Measurements from ENCODE around the gene NPC1.

NPC1 gene

DNA sequence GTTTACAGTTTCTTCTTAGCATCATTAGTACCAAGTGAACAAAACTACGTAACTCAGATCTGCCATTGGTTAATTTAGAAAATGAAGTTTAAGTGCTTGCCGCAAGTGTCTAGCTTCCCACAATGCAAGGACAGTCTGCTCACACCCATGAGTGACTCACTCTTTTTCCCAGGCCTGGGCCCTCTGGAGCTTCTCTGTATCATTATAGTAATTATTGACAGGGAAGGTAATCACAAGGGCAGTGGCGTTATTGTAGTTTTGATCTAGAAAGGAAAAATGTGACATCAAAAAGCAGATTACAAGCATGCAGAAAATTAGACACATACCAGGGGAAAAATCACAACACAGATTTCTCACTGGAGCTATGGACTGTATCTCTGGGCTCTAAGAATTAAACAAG lies 38.5 kb downstream of the NPC1 start:
- Histone ChIP-seq H3K27ac (ENCODE audit: low read depth, low read length) (no peak overlapping the region; the same call in 1 of the 2 replicates), H3K4me1 (ENCODE audit: control insufficient read depth, insufficient read depth, low read length, unreplicated experiment) (no peaks in the 10 kb centered on the region), H3K27me3 (ENCODE audit: insufficient read depth, low read length) (no peaks in the 10 kb centered on the region), H3K79me2 (ENCODE audit: control insufficient read depth, insufficient read depth, low read length, unreplicated experiment) (no peaks in the 10 kb centered on the region), H2AFZ (ENCODE audit: low read length, unreplicated experiment) (no peak overlapping the region), H3K36me3 (ENCODE audit: insufficient read depth, low read length) (peaks cover 19% of the 10 kb centered on the region), H3K4me3 (ENCODE audit: low read depth, low read length) (no peak overlapping the region)

DNA sequence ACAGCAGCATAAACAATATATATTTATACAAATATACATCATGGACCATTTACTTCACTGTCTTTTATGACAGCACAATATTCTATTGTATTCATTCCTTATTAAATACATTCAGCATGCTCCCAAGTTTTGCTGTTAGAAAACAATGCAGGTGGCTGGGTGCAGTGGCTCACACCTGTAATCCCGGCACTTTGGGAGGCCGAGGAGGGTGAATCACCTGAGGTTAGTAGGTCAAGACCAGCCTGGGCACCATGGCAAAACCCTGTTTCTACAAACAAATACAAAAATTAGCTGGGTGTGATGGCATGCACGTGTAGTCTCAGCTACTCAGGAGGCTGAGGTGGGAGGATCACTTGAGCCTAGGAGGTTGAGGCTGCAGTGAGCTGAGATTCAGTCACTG lies 39.0 kb downstream of the NPC1 start:
- Histone ChIP-seq H3K27me3 (ENCODE audit: insufficient read depth, low read length) (no peaks in the 10 kb centered on the region), H3K4me1 (ENCODE audit: control insufficient read depth, insufficient read depth, low read length, unreplicated experiment) (no peaks in the 10 kb centered on the region), H2AFZ (ENCODE audit: low read length, unreplicated experiment) (no peak overlapping the region), H3K79me2 (ENCODE audit: control insufficient read depth, insufficient read depth, low read length, unreplicated experiment) (no peaks in the 10 kb centered on the region), H3K4me3 (ENCODE audit: low read depth, low read length) (no peak overlapping the region), H3K27ac (ENCODE audit: low read depth, low read length) (no peak overlapping the region), H3K36me3 (ENCODE audit: insufficient read depth, low read length) (peaks cover 21% of the 10 kb centered on the region)

DNA sequence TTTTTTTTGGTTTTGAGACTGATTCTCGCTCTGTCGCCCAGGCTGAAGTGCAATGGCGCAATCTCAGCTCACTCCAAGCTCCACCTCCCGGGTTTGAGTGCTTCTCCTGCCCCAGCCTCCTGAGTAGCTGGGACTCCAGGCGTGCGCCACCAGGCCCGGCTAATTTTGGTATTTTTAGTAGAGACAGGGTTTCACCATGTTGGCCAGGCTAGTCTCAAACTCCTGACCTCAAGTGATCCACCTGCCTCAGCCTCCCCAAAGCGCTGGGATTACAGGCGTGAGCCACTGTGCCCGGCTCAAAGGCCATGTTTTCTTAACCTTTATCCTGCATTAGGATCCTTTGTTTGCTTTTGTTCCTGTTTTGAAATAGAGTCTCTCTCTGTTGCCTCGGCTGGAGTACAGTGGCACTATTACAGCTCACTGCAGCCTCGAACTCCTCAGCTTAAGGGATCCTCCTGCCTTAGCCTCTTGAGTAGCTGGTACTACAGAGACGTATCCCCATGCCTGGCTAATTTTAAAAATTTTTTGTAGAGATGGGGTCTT lies 41.0 kb downstream of the NPC1 start:
- H3K36me3 ChIP-seq (ENCODE audit: insufficient read depth, low read length) = peaks cover 39% of the 10 kb centered on the region
- no peaks in the 10 kb centered on the region for H3K27me3 ChIP-seq (ENCODE audit: insufficient read depth, low read length)

DNA sequence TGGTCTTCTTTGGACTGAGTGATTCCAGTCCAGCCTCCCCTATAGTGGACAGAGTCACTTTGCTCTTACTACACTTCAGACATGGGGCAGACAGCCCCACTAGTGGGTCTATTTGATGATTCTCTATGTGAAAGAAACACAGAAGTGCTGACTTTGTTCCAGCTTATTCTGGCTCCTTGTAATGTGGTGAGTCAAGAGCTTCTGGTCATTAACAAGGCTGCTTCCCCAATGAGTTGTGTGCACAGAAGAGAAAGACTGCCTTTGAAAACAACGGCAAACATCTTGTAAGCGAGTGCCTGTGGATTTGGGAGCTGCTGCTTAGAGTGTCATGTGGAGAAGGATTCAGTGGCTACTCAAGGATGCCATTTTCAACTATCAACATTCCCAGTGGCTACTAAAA lies 43.8 kb downstream of the NPC1 start:
- no peak overlapping the region for H2AFZ ChIP-seq (ENCODE audit: low read length, unreplicated experiment)
- H3K36me3 ChIP-seq (ENCODE audit: insufficient read depth, low read length) = peaks cover 50% of the 10 kb centered on the region
- H3K27me3 ChIP-seq (ENCODE audit: insufficient read depth, low read length) = no peaks in the 10 kb centered on the region
- H3K4me3 ChIP-seq (ENCODE audit: low read depth, low read length) = no peak overlapping the region
- no peak overlapping the region for H3K27ac ChIP-seq (ENCODE audit: low read depth, low read length)
- H3K79me2 ChIP-seq (ENCODE audit: control insufficient read depth, insufficient read depth, low read length, unreplicated experiment) = no peaks in the 10 kb centered on the region
- H3K4me1 ChIP-seq (ENCODE audit: control insufficient read depth, insufficient read depth, low read length, unreplicated experiment) = no peaks in the 10 kb centered on the region

More for the DNA sequence above, 41.0 kb downstream of the NPC1 start:
- H2AFZ ChIP-seq (ENCODE audit: low read length, unreplicated experiment) = no peak overlapping the region
- no peak overlapping the region for H3K4me3 ChIP-seq (ENCODE audit: low read depth, low read length)
- H3K79me2 ChIP-seq (ENCODE audit: control insufficient read depth, insufficient read depth, low read length, unreplicated experiment) = no peaks in the 10 kb centered on the region
- H3K4me1 ChIP-seq (ENCODE audit: control insufficient read depth, insufficient read depth, low read length, unreplicated experiment) = no peaks in the 10 kb centered on the region
- H3K27ac ChIP-seq (ENCODE audit: low read depth, low read length) = no peak overlapping the region

DNA sequence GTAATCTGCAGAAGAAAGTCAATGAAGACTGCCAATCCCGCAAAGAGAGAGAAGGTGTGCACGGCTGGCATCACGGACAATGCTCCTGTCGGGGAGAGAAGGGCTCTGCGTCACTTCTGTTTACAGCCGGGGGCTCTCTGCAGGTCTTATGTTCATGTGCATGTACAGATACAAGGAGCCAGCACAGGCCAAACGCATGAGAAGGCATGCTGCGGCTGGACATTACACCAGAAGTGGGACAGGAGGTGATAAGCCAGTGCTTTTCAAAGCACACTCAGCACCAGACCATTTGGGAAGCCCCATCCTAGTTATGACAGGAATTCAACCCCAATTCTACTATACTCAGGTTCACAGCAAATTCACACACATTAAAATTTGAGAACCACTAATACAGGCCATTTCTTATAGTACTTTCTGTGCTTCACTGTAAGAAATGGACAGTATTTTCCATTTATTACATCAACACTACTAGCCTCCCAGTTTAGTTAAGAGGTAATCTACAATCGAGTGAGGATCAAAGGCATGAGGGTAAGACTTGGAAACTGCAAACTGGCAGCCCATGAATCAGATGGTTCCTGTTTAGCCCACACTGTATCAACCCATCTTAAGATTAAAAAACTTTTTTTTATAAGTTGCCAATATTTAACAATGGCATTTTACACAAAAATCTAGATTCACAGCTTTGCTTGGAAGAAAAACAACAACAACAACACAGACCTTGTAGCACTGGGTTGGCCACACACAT lies 44.8 kb downstream of the NPC1 start:
- Histone ChIP-seq H3K79me2 (ENCODE audit: control insufficient read depth, insufficient read depth, low read length, unreplicated experiment) (no peaks in the 10 kb centered on the region), H3K27me3 (ENCODE audit: insufficient read depth, low read length) (no peaks in the 10 kb centered on the region), H3K4me3 (ENCODE audit: low read depth, low read length) (no peak overlapping the region), H3K27ac (ENCODE audit: low read depth, low read length) (no peak overlapping the region), H2AFZ (ENCODE audit: low read length, unreplicated experiment) (no peak overlapping the region), H3K4me1 (ENCODE audit: control insufficient read depth, insufficient read depth, low read length, unreplicated experiment) (no peaks in the 10 kb centered on the region), H3K36me3 (ENCODE audit: insufficient read depth, low read length) (peaks cover 44% of the 10 kb centered on the region)

DNA sequence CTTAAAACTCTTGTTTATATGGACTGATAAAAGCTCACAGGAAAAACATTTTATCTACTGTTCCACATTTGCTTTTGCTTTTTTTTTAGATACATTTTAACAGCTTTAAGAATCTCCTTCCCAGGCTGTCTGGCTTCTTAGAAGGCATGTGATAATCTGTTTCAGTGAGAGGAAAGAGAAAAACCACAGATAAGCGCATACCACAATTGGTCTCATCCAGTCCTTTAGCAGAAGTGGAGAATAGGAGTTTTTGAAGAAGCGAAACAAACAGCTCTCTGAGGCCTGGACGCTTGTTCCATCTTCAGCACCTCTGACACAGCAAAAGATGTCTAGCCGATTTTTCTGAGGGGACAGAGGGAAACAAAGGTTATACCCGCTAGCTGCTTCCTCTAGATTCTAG lies 45.4 kb downstream of the NPC1 start:
- Histone ChIP-seq H3K79me2 (ENCODE audit: control insufficient read depth, insufficient read depth, low read length, unreplicated experiment) (no peaks in the 10 kb centered on the region), H3K27ac (ENCODE audit: low read depth, low read length) (no peak overlapping the region), H3K27me3 (ENCODE audit: insufficient read depth, low read length) (no peaks in the 10 kb centered on the region), H3K4me3 (ENCODE audit: low read depth, low read length) (no peak overlapping the region), H3K36me3 (ENCODE audit: insufficient read depth, low read length) (peaks cover 48% of the 10 kb centered on the region), H3K4me1 (ENCODE audit: control insufficient read depth, insufficient read depth, low read length, unreplicated experiment) (no peaks in the 10 kb centered on the region), H2AFZ (ENCODE audit: low read length, unreplicated experiment) (no peak overlapping the region)

DNA sequence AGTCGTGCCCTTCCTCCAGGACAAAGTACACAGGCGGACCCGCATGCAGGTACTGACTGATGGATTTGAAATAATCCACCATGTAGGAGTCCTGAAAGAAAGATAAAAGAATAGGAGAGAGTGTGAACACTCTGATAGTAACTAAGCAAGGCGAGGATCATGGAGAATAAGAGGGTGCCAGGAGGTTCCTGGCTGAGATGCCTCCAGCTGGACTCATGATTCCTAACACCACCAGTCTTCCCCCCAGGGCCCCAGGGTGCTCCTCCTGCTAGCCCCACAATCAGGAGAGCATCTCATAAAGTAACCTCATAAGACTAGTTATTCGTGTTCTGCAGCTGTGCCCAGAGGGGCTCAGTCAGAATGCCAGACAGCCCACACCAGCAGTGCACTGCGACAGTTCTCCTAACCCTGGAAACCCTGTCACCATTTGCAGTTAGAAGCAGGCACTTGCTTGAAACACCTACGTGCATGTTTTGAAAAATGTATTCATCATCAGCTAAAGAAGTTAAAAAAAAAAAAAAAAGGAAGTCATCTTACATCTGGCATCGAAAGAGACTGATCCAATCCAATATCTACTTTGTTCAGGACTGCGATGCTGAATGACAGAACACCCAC lies 46.3 kb downstream of the NPC1 start:
- no peaks in the 10 kb centered on the region for H3K4me1 ChIP-seq (ENCODE audit: control insufficient read depth, insufficient read depth, low read length, unreplicated experiment)
- no peak overlapping the region for H2AFZ ChIP-seq (ENCODE audit: low read length, unreplicated experiment)
- H3K36me3 ChIP-seq (ENCODE audit: insufficient read depth, low read length) = peaks cover 52% of the 10 kb centered on the region
- no peak overlapping the region for H3K27ac ChIP-seq (ENCODE audit: low read depth, low read length)
- no peak overlapping the region for H3K4me3 ChIP-seq (ENCODE audit: low read depth, low read length)
- no peaks in the 10 kb centered on the region for H3K27me3 ChIP-seq (ENCODE audit: insufficient read depth, low read length)
- H3K79me2 ChIP-seq (ENCODE audit: control insufficient read depth, insufficient read depth, low read length, unreplicated experiment) = no peaks in the 10 kb centered on the region

DNA sequence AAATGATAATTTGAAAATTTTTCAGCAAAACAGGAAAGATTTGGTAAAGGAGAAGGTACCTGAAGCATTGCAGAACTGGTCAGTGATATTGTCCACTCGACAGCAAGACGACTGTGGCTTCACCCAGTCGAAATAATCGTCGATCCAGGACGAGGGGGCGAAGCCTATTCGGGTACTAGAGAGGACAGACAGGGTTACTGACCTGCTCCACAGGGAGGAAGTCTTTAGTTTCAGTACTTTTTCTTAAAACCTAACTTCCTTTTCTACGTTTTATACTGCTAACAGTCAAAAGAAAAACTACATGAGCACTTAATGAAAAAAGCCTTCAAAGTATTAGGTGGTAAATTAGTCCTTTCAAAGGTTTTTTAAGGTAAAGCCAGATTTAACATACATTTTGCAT lies 47.0 kb downstream of the NPC1 start:
- Histone ChIP-seq H3K36me3 (ENCODE audit: insufficient read depth, low read length) (peaks cover 59% of the 10 kb centered on the region), H3K79me2 (ENCODE audit: control insufficient read depth, insufficient read depth, low read length, unreplicated experiment) (no peaks in the 10 kb centered on the region), H3K27ac (ENCODE audit: low read depth, low read length) (no peak overlapping the region), H2AFZ (ENCODE audit: low read length, unreplicated experiment) (no peak overlapping the region), H3K4me3 (ENCODE audit: low read depth, low read length) (no peak overlapping the region), H3K27me3 (ENCODE audit: insufficient read depth, low read length) (no peaks in the 10 kb centered on the region), H3K4me1 (ENCODE audit: control insufficient read depth, insufficient read depth, low read length, unreplicated experiment) (no peaks in the 10 kb centered on the region)

DNA sequence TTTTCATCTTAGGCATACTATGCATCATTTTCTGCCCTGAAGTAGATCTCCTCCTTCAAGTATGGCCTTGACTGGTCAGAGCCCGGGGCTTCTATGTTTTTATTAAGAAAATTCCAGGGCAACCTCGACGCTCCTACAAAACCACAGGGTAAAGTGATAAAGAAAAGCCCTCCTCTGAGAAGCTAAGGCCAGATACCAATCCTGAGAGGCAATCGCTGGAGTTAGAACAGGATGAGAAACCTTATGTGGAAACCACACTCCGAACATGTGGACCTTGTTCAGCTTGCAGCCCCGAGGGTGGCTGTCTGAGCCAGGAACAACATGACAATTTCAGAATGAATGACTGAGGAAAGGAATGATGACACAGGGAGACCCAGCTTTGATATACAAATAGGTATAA lies 47.4 kb downstream of the NPC1 start:
- H3K4me3 ChIP-seq (ENCODE audit: low read depth, low read length) = no peak overlapping the region
- H3K27me3 ChIP-seq (ENCODE audit: insufficient read depth, low read length) = no peaks in the 10 kb centered on the region
- H3K79me2 ChIP-seq (ENCODE audit: control insufficient read depth, insufficient read depth, low read length, unreplicated experiment) = no peaks in the 10 kb centered on the region
- H2AFZ ChIP-seq (ENCODE audit: low read length, unreplicated experiment) = no peak overlapping the region
- peaks cover 63% of the 10 kb centered on the region for H3K36me3 ChIP-seq (ENCODE audit: insufficient read depth, low read length)
- no peaks in the 10 kb centered on the region for H3K4me1 ChIP-seq (ENCODE audit: control insufficient read depth, insufficient read depth, low read length, unreplicated experiment)
- H3K27ac ChIP-seq (ENCODE audit: low read depth, low read length) = no peak overlapping the region

DNA sequence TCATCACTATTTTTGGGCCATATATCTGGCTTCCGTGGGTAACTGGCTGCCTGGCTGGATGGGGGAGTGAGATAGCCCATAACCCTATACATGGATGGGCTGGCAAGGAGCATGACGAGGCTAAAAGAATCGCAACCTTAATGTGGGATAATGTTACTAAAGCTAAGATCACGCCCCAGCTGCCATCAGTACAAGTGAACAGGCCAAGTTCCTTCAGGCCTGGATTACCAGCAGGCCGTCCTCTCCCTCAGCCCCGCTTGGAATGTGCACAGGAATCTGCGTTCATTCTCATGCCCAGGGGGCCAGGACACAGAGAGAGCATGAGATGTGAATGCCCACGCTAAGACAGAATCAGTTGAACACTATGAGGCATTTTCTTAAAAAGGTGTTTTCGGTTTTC lies 48.3 kb downstream of the NPC1 start:
- no peak overlapping the region for H2AFZ ChIP-seq (ENCODE audit: low read length, unreplicated experiment)
- no peaks in the 10 kb centered on the region for H3K27me3 ChIP-seq (ENCODE audit: insufficient read depth, low read length)
- no peaks in the 10 kb centered on the region for H3K4me1 ChIP-seq (ENCODE audit: control insufficient read depth, insufficient read depth, low read length, unreplicated experiment)
- no peak overlapping the region for H3K27ac ChIP-seq (ENCODE audit: low read depth, low read length)
- no peak overlapping the region for H3K4me3 ChIP-seq (ENCODE audit: low read depth, low read length)
- H3K79me2 ChIP-seq (ENCODE audit: control insufficient read depth, insufficient read depth, low read length, unreplicated experiment) = no peaks in the 10 kb centered on the region
- peaks cover 67% of the 10 kb centered on the region for H3K36me3 ChIP-seq (ENCODE audit: insufficient read depth, low read length)

DNA sequence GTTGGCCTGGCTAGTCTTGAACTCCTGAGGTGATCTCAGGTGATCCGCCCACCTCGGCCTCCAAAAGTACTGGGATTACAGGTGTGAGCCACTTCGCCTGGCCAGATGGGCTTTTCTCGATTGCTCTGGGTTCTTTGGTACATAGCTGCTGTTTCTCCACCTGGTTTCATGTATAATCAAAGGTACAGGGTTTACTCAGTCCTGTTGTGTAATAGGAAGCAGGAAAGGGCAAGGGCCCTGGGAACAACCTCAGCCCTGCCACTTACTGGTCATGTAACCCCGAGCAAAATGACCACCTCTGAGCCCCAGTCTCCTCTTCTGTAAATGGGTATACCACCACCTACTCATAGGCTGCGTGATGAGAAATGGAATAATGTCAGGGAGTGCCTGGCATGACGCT lies 49.0 kb downstream of the NPC1 start:
- no peak overlapping the region for H3K27ac ChIP-seq (ENCODE audit: low read depth, low read length)
- no peaks in the 10 kb centered on the region for H3K4me1 ChIP-seq (ENCODE audit: control insufficient read depth, insufficient read depth, low read length, unreplicated experiment)
- H3K27me3 ChIP-seq (ENCODE audit: insufficient read depth, low read length) = no peaks in the 10 kb centered on the region
- H3K36me3 ChIP-seq (ENCODE audit: insufficient read depth, low read length) = peaks cover 64% of the 10 kb centered on the region
- no peak overlapping the region for H2AFZ ChIP-seq (ENCODE audit: low read length, unreplicated experiment)
- H3K4me3 ChIP-seq (ENCODE audit: low read depth, low read length) = no peak overlapping the region
- H3K79me2 ChIP-seq (ENCODE audit: control insufficient read depth, insufficient read depth, low read length, unreplicated experiment) = no peaks in the 10 kb centered on the region
